HCT116 (cell line): ENCODE measurements around the gene POLR3GL.

Source experiments
- CEBPB ChIP-seq: IDR thresholded peaks from 2 replicates; pipeline ENCODE4 v1.6.1; 2012; ENCODE audit warnings: low read depth
- CTCF ChIP-seq, 3 experiments: fragments of 200-600 bp in 1 of 3; sonication (generic) in 1 of 3; IDR thresholded peaks in 2 of 3; conservative IDR thresholded peaks in 1 of 3; 2 replicates each; pipeline ENCODE4 v1.5.1; 2012 to 2017; ENCODE audit warnings: low read depth in 2 of 3, low read length in 2 of 3, antibody characterized with exemption in 1 of 3, borderline replicate concordance in 1 of 3, control low read depth in 1 of 3, mild to moderate bottlenecking in 1 of 3, mixed read lengths in 1 of 3, mixed run types in 1 of 3, moderate library complexity in 1 of 3; ENCODE audit not compliant: insufficient read depth in 1 of 3
- ELF1 ChIP-seq: IDR thresholded peaks from 2 replicates; pipeline ENCODE4 v1.6.1; 2012; ENCODE audit warnings: low read depth, borderline replicate concordance
- EZH2 ChIP-seq: fragments of 200-600 bp; sonication (generic); IDR thresholded peaks from 2 replicates; pipeline ENCODE4 v1.6.1; 2017; ENCODE audit warnings: antibody characterized with exemption, mixed run types
- EZH2phosphoT487 ChIP-seq: fragments of 200-600 bp; IDR thresholded peaks from 2 replicates; pipeline ENCODE4 v1.6.1; 2018; ENCODE audit warnings: antibody characterized with exemption, borderline replicate concordance
- MAX ChIP-seq: IDR thresholded peaks from 2 replicates; pipeline ENCODE4 v1.6.1; 2012
- POLR2A ChIP-seq: IDR thresholded peaks from 2 replicates; pipeline ENCODE4 v1.7.0; 2011; ENCODE audit warnings: borderline replicate concordance; ENCODE audit not compliant: insufficient read depth, insufficient read length; ENCODE audit errors: extremely low read depth
- SIN3A ChIP-seq: IDR thresholded peaks from 2 replicates; pipeline ENCODE4 v1.6.1; 2012; ENCODE audit warnings: low read depth
- ZFX ChIP-seq: fragments of 450-650 bp; IDR thresholded peaks from 2 replicates; pipeline ENCODE4 v1.6.1; 2017
- TF ChIP-seq, protein P1 (sequence below): IDR thresholded peaks from 2 replicates; pipeline ENCODE4 v1.6.1; 2012; ENCODE audit warnings: low read depth
- TF ChIP-seq, protein P2 (sequence below): IDR thresholded peaks from 2 replicates; pipeline ENCODE4 v1.6.1; 2011; ENCODE audit warnings: mild to moderate bottlenecking, low read length, moderate library complexity; ENCODE audit not compliant: insufficient replicate concordance; ENCODE audit errors: extremely low read depth

DNA sequence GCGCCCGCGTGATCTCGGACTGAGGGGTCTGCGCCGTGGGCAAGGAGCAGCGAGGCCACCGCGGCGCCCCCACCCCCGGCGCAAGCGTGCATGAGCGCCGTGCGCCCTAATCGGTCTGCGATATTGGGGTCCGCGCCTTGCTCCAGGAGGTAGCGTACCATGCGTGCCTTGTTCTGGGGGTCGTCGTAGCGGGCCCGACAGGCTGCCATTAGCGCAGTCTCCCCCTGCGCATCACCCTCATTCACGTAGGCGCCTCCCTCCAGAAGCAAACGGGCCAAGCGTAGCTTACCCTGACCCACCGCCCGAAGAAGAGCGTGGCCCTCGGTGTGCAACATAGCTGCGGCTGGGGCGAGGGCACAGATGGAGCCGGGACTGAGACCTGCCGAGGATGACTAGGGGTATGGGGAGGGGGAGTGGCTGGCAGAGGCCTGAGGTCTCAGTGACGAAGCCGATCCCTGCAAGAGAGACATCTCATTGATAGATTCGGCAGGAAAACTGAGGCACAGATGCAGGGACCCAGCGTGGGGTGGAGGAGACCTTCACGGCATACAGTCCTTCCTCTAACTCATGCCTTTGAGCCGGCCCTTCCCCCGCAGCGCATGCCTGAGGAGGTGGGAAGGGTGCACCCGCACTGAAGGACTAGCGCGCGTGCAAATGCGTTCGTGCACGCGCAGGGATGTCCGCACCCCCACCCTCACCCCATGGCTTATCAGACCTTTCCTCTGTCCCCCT lies 2.9 kb upstream of the POLR3GL start:
- TF ChIP-seq POLR2A (no peak), EZH2phosphoT487 (no peak), ELF1 (no peak), CTCF (IDR thresholded peaks at IDR 0.05 in 2 of 3, conservative IDR thresholded peaks at IDR 0.05 in 1 of 3; ENCODE audit: borderline replicate concordance in 1 of 3, insufficient read depth in 1 of 3, low read depth in 2 of 3, low read length in 2 of 3) (no peak), CEBPB (no peak), MAX (no peak), EZH2 (no peak), SIN3A (no peak), ZFX (no peak)
- TF ChIP-seq, protein P1, sequence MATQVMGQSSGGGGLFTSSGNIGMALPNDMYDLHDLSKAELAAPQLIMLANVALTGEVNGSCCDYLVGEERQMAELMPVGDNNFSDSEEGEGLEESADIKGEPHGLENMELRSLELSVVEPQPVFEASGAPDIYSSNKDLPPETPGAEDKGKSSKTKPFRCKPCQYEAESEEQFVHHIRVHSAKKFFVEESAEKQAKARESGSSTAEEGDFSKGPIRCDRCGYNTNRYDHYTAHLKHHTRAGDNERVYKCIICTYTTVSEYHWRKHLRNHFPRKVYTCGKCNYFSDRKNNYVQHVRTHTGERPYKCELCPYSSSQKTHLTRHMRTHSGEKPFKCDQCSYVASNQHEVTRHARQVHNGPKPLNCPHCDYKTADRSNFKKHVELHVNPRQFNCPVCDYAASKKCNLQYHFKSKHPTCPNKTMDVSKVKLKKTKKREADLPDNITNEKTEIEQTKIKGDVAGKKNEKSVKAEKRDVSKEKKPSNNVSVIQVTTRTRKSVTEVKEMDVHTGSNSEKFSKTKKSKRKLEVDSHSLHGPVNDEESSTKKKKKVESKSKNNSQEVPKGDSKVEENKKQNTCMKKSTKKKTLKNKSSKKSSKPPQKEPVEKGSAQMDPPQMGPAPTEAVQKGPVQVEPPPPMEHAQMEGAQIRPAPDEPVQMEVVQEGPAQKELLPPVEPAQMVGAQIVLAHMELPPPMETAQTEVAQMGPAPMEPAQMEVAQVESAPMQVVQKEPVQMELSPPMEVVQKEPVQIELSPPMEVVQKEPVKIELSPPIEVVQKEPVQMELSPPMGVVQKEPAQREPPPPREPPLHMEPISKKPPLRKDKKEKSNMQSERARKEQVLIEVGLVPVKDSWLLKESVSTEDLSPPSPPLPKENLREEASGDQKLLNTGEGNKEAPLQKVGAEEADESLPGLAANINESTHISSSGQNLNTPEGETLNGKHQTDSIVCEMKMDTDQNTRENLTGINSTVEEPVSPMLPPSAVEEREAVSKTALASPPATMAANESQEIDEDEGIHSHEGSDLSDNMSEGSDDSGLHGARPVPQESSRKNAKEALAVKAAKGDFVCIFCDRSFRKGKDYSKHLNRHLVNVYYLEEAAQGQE = no peak
- TF ChIP-seq, protein P2, sequence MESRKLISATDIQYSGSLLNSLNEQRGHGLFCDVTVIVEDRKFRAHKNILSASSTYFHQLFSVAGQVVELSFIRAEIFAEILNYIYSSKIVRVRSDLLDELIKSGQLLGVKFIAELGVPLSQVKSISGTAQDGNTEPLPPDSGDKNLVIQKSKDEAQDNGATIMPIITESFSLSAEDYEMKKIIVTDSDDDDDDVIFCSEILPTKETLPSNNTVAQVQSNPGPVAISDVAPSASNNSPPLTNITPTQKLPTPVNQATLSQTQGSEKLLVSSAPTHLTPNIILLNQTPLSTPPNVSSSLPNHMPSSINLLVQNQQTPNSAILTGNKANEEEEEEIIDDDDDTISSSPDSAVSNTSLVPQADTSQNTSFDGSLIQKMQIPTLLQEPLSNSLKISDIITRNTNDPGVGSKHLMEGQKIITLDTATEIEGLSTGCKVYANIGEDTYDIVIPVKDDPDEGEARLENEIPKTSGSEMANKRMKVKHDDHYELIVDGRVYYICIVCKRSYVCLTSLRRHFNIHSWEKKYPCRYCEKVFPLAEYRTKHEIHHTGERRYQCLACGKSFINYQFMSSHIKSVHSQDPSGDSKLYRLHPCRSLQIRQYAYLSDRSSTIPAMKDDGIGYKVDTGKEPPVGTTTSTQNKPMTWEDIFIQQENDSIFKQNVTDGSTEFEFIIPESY = no peak
